Ishikawa (cell line): ENCODE measurements around the gene SSTR3.
A peak's percentile ranks its signal among the peaks of the same experiment; 100 is the strongest.

ENCODE experiments used
- CEBPB ChIP-seq: IDR thresholded peaks from 2 replicates; pipeline ENCODE4 v1.6.1; 2012
- CREB1 ChIP-seq: IDR thresholded peaks from 2 replicates; pipeline ENCODE4 v1.6.1; 2012; ENCODE audit warnings: low read depth
- EGR1 ChIP-seq: IDR thresholded peaks from 2 replicates; pipeline ENCODE4 v1.6.1; 2012
- EP300 ChIP-seq: IDR thresholded peaks from 2 replicates; pipeline ENCODE4 v1.6.1; 2012; ENCODE audit warnings: borderline replicate concordance
- FOXM1 ChIP-seq: IDR thresholded peaks from 2 replicates; pipeline ENCODE4 v1.6.1; 2012; ENCODE audit warnings: low read depth, borderline replicate concordance
- NFIC ChIP-seq: IDR thresholded peaks from 2 replicates; pipeline ENCODE4 v1.6.1; 2012
- RAD21 ChIP-seq: IDR thresholded peaks from 2 replicates; pipeline ENCODE4 v1.6.1; 2012; ENCODE audit warnings: low read depth
- TAF1 ChIP-seq: IDR thresholded peaks from 2 replicates; pipeline ENCODE4 v1.6.1; 2012; ENCODE audit warnings: low read depth, mild to moderate bottlenecking
- TCF12 ChIP-seq: IDR thresholded peaks from 2 replicates; pipeline ENCODE4 v1.6.1; 2012; ENCODE audit warnings: low read depth
- TEAD4 ChIP-seq: IDR thresholded peaks from 2 replicates; pipeline ENCODE4 v1.6.1; 2012
- YY1 ChIP-seq: IDR thresholded peaks from 2 replicates; pipeline ENCODE4 v1.6.1; 2012; ENCODE audit warnings: low read depth
- ZBTB7A ChIP-seq: IDR thresholded peaks from 2 replicates; pipeline ENCODE4 v1.6.1; 2012; ENCODE audit warnings: low read depth
- TF ChIP-seq, protein P1 (sequence below): IDR thresholded peaks from 2 replicates; pipeline ENCODE4 v1.6.1; 2012; ENCODE audit warnings: low read depth, mild to moderate bottlenecking
- TF ChIP-seq, protein P2 (sequence below): IDR thresholded peaks from 2 replicates; pipeline ENCODE4 v1.6.1; 2012
- TF ChIP-seq, protein P3 (sequence below): IDR thresholded peaks from 2 replicates; pipeline ENCODE4 v1.6.1; 2012

Gene SSTR3

DNA sequence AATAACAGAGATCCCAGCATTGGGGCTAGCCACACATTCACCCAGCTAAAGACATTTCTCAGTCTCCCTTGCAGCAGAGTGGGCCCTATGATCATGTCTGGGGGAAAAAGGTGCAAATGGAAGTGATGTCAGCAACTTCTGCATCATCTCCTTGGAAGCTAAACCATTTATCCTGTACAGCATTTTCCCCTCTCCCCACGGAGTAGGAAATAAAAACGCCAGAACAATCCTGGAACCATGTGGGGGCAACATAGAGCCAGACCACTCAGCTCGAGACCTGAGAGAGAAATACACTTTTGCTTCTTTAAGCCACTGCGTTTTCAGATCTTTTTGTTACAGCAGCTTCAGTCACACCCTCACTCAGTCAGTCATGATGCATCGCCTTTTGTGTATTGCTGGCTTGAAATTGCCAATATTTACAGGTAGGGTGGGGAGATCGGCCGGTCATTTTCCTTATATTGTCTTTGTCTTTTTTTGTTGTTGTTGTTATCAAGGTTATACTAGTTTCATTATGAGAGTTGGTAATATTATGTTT lies 40.9 kb upstream of the SSTR3 start:
- TF ChIP-seq RAD21 (no peak), CEBPB (no peak), EGR1 (no peak), FOXM1 (no peak), EP300 (no peak), TCF12 (no peak), NFIC (no peak), ZBTB7A (no peak), CREB1 (no peak), TEAD4 (no peak), TAF1 (no peak)
- TF ChIP-seq, protein P1, sequence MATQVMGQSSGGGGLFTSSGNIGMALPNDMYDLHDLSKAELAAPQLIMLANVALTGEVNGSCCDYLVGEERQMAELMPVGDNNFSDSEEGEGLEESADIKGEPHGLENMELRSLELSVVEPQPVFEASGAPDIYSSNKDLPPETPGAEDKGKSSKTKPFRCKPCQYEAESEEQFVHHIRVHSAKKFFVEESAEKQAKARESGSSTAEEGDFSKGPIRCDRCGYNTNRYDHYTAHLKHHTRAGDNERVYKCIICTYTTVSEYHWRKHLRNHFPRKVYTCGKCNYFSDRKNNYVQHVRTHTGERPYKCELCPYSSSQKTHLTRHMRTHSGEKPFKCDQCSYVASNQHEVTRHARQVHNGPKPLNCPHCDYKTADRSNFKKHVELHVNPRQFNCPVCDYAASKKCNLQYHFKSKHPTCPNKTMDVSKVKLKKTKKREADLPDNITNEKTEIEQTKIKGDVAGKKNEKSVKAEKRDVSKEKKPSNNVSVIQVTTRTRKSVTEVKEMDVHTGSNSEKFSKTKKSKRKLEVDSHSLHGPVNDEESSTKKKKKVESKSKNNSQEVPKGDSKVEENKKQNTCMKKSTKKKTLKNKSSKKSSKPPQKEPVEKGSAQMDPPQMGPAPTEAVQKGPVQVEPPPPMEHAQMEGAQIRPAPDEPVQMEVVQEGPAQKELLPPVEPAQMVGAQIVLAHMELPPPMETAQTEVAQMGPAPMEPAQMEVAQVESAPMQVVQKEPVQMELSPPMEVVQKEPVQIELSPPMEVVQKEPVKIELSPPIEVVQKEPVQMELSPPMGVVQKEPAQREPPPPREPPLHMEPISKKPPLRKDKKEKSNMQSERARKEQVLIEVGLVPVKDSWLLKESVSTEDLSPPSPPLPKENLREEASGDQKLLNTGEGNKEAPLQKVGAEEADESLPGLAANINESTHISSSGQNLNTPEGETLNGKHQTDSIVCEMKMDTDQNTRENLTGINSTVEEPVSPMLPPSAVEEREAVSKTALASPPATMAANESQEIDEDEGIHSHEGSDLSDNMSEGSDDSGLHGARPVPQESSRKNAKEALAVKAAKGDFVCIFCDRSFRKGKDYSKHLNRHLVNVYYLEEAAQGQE = no peak
- TF ChIP-seq, protein P2, sequence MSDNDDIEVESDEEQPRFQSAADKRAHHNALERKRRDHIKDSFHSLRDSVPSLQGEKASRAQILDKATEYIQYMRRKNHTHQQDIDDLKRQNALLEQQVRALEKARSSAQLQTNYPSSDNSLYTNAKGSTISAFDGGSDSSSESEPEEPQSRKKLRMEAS = no peak
- TF ChIP-seq, protein P3, sequence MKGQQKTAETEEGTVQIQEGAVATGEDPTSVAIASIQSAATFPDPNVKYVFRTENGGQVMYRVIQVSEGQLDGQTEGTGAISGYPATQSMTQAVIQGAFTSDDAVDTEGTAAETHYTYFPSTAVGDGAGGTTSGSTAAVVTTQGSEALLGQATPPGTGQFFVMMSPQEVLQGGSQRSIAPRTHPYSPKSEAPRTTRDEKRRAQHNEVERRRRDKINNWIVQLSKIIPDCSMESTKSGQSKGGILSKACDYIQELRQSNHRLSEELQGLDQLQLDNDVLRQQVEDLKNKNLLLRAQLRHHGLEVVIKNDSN = no peak

DNA sequence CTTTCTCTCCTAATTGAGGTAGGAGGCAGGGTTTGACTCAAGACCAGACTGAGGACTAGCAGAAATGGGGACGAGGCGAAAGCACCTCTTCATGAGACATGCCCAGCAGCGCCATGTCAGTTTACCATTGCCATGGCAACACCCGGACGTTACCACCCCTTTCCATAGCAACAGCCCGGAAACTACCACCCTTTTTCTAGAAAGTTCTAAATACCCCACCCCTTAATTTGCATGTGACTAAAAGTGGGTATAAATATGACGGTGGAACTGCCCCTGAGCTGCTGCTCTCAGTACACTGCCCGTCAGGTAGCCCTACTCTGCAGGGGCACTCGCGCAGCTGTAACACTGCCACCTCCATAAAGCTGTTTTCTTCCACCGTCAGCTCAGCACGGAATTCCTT lies 37.7 kb upstream of the SSTR3 start:
- TF ChIP-seq FOXM1 (no peak), EP300 (no peak), CEBPB (no peak), ZBTB7A (no peak), TCF12 (no peak), YY1 (0 out of 2 replicates have a peak, but pooled peaks have one; percentile 29)
- TF ChIP-seq, protein P1 = no peak

DNA sequence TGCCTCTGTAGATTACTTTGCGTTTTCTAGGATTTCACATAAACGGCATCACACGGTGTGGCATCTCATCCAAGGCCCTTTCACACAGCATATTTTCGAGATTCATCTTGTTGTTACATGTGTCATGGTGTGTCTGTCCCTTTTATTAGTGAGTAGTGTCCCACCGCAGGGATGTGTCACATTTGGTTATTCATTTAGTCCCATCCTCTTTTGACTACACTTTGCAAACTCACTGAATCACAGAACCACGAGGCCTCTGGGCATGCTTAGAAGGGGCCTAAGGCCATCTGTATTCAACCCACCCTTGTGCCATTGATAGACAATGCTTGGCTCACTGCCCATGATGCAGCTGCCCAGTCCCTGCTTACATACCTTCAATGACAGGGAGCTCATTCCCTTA lies 36.0 kb upstream of the SSTR3 start:
- TF ChIP-seq, protein P2 = no peak
- TF ChIP-seq RAD21 (no peak), YY1 (no peak), TAF1 (no peak), CREB1 (no peak), CEBPB (no peak), EP300 (no peak), TCF12 (no peak), NFIC (no peak), ZBTB7A (no peak), EGR1 (no peak)
- TF ChIP-seq, protein P3 = no peak
- TF ChIP-seq, protein P1 = no peak

DNA sequence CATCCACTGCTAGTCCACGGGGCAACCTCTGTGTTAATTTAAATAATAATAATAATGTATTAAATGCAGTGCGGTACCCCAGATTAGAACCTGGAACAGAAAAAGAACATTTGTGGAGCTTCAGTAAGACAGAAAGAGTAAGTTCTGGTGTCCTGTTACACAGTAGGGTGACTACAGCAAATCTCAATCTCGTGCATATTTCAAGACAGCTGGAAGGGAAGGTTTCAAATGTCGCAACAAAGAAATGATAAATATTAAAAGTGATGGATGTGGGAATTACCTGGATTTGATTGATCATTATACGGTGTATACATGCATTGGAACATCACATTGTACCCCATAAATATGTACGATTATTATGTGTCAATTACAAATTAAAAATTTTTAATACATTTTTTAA lies 33.5 kb upstream of the SSTR3 start:
- TF ChIP-seq, protein P2 = no peak
- no peak for TF ChIP-seq TAF1
- TF ChIP-seq EGR1 = no peak
- TF ChIP-seq TEAD4 = no peak
- no peak for TF ChIP-seq TCF12
- TF ChIP-seq, protein P3 = no peak
- TF ChIP-seq RAD21 = no peak
- TF ChIP-seq NFIC = no peak
- TF ChIP-seq CEBPB = no peak
- no peak for TF ChIP-seq FOXM1
- no peak for TF ChIP-seq EP300
- TF ChIP-seq ZBTB7A = no peak
- TF ChIP-seq, protein P1 = no peak
